Caki2 (cell line): ENCODE data around the gene MAP3K15. TPM values are rescaled to one million over a fixed set of nuclear protein-coding genes. Genes with fewer than 3 reads are reported as not detected.
A peak's percentile ranks its signal among the peaks of the same experiment; 100 is the strongest.
"Not testable (repeated sequence)": the region's sequence is repeated elsewhere in the genome, so short reads cannot be mapped to it uniquely, and the experiment has no call there.

Experiments used
- DNase-seq: peaks from one replicate; pipeline ENCODE4 v3.0.0-alpha.2; 2015; ENCODE audit warnings: low read depth
- in situ Hi-C: cut with HindIII; loops from 2 replicates; pipeline ENCODE4 v1.10.0; 2016; ENCODE audit warnings: low sequenced_read_pairs, low pct_unique_long_range_greater_than_20kb, mixed read lengths
- total RNA-seq: library from RNA; depleted of rRNA; stranded (reverse); fragments of >200 nt; shearing (Covaris generic); gene quantifications from 2 replicates; pipeline ENCODE4 v1.2.3, GENCODE V29; 2014; ENCODE audit warnings: low replicate concordance

The MAP3K15 gene
- total RNA-seq, 1 experiment from 2014 or later, result 1.6 TPM

DNA sequence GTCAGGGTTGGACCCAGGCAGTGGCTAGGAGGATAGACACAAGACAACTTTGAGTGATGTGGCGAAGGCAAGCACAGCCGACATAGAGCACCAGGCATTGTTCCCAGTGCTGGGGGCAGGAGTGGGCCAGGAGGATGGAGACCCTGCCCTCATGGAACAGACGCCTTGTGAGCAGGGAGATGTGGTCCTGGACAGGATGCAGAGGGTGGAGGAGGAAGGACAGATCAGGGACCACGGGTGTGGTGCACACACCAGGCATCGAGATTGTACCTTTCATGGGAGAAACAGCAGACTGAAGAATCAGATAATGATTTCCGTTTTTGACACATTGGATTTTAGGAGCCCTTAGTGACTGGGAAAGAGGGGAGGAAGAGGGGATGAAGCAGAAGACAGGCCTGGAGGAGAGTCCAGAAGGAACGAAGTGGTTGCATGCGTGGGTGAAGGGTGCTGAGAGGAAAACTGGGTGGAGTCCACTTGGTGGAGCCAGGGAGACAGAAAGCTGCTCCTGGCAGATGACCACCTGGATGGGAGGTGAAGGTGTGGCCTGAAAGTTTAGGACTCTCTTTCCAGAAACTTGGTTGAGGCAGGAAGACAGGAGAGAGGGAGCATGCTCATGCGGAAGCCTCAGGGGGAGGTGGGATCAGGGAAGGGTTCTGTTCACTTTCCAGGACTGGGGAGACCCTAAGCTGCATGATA, 27.9 kb upstream of the MAP3K15 start:
- DNase-seq, result no peak
- in situ Hi-C loops, result no loop called here

DNA sequence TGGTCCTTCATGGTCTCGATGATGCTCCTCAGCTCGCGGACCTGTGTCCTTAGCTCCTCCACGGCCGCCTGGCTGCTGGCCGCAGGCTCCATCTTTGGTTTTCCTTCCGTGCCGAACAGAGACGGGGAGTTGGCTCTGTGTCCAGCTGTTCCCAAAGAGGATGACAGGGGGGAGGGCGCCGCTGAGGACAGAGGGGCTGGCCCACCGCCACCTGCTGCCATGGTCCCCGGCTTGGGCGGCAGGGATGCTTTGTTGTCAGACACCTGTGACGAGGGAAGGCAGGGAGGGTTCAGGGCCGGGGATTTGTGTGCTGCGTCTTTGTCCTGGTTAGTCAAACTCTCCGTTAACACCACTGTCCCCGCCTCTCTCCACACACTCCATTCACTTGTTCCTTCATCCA, 26.6 kb upstream of the MAP3K15 start:
- in situ Hi-C loops, result no loop called here

DNA sequence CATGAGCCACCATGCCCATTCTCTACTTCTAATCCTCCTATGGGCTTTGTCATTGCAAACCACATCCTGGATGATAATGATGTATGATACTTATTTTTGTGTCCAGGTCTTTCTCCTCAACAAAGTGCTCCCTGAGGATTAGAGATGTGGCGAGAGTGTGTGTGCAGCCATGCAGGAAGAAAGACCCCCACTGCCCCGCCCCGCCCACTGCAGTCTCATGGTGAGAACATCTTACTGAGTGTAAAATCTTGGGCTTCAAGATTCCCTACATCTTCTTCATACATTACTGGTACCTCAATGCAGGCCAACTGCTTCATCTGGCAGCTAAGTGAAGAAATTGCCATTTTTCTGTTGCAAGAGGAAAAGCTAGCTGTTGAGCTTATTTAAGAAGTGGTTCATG, 25.9 kb upstream of the MAP3K15 start:
- in situ Hi-C loops, result no loop called here
- no peak for DNase-seq

More for the DNA sequence above, 26.6 kb upstream of the MAP3K15 start:
- no peak for DNase-seq

DNA sequence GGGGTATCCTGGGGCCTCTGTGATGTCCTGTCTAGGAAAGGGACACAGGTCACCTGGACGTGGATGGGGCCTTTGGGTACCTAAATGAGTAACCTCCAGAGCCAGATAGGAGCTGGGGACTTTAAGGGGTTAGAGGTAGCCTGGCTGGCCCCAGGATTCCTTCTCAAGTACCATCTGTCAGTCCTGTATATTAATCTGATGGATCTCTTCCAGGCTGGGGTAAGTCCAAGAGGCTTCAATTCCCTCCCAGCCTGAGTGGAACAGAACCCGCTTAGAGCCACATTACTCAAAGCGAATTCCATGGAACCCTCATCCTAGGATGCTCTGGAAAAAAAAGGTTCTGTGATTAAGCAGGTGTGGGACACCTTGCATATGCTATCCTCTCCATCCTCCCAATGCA, 24.8 kb upstream of the MAP3K15 start:
- no peak for DNase-seq
- in situ Hi-C loops, result no loop called here

DNA sequence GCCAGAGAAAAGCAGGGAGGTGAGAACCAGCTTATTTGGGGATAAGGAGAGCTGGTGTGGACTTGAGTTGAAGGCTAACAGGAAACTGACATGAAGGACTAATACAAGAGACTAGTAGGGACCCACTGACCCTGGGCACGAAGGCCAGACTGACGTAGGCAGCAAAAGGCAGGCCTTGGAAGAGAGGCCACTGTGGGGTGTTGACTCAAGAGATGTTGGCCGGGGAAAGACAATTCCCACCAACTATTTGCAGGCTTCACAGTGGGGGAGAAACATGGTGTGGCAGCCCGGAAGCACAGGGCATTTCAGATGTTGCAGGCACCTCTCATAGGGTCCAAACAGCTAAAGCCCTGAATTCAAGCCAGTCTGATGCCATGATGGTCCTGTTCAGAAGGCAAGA, 24.4 kb upstream of the MAP3K15 start:
- no peak for DNase-seq
- in situ Hi-C loops, result no loop called here

DNA sequence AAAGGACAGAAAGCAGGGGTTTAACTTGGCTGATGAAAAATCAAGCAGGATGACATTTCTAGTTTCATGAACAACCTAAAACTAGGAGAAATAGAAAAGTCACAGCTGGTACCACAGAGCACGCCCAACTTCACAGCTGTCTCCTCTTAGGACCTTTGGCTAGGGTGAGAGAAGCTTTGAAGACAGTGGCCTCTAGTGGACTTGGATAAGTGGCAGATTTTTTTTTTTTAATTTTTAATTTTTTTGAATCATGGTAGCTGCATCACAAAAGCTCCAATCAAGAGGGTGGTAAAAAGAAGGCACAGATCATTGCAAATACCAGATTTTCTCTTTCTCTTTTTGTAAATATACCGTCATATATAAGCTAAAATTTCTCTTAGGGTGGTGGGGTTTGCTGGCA, 20.2 kb upstream of the MAP3K15 start:
- no peak for DNase-seq
- in situ Hi-C loops, result no loop called here

DNA sequence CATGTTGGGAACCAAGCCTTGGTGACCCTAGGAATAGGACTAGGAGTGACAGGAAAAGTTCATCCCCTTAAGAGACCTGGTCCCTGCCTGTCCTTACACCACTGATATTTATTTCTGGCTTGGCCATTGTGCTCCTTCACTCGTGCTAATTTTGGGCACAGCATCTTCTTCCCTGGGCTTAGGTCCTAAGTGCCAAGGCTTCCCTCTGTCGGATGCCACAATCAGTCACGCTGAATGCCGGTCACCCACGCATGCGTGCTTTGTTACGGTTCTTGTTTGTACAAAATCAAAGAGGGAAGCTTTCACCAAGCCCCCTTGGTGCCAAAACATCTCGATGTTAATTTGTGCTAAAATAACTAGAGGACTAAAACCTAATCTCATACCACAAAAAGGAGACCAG, 17.4 kb upstream of the MAP3K15 start:
- in situ Hi-C loops, result no loop called here
- no peak for DNase-seq

DNA sequence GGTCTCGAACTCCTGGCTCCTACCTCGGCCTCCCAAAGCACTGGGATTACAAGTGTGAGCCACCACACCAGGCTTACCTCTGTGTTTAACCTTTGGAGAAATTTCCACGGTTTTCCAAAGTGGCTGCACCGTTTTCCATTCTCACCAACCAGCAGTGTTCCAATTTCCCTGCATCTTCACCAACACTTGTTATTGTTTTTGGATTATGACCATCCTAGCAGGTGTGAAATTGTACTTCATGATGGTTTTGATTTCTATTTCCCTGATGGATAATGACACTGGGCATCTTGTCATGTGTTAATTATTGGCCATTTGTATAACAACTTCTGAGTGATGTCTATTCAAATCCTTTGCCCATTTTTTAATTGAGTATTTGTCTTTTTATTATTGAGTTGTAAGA, 2.7 kb upstream of the MAP3K15 start:
- in situ Hi-C loops, result no loop called here
- no peak for DNase-seq

DNA sequence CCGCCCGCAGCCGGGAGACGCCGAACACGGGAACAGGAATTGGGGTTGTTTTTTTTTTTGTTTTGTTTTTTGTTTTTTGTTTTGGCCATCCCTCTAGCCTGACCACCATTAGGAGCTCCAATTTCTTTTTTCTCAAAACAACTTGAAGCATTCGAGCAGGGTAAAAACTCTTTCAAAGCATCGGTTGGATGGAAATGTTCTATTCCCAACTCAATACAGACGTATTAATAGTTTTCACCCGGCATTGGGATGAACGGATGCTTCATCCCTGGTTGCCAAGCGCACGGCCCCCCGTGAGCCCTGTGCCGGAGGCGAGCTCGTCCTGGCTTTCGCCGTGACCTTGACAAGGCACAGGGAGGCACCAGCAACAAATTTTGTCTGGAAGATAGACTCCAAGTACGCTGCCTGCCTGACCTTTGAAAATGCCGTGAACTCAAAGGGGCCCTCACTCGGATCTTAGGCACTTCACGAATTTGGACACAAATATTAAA, 352 bp upstream of the MAP3K15 start:
- DNase-seq, result peak; percentile 6
- in situ Hi-C loops, result no loop called here

DNA sequence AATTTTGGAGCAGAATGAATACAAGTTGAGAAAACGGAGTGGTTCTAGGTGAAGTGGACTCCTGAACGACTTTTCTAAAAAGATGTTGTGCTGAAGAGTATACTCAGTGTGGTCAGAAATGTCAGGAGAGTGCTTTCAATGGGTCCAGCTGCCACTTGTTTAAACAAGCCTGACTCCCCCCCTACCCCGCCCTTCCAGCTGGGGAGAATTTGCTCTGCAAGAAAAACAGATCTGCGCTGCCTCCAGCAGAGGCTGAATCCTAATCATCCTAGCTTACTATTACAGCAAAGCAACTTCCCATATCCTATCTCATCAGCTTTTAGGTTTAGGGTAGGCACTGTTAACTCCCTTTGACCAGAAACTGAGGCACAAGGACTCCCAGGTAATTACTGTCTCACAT, 1.9 kb downstream of the MAP3K15 start:
- DNase-seq, result no peak
- in situ Hi-C loops, result no loop called here

DNA sequence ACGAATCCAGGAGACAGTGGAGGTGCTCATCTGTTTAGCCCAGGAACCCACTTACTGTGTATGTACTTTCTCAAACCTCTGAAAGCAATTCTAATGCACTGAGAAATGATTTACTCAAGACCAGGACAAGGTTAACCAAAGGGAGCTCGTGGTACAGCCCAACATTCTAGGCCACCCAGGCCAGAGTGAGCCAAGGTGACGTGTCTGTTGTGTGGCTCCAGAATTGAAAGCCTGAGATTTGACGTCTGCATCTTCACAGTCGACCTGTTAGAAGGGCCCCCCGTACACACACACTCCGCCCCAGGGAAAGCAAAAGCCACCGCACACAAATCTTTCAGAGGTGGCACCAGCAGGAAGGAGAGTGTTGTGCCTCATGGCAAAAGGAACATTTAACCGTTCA, 2.3 kb downstream of the MAP3K15 start:
- no peak for DNase-seq
- in situ Hi-C loops, result no loop called here

DNA sequence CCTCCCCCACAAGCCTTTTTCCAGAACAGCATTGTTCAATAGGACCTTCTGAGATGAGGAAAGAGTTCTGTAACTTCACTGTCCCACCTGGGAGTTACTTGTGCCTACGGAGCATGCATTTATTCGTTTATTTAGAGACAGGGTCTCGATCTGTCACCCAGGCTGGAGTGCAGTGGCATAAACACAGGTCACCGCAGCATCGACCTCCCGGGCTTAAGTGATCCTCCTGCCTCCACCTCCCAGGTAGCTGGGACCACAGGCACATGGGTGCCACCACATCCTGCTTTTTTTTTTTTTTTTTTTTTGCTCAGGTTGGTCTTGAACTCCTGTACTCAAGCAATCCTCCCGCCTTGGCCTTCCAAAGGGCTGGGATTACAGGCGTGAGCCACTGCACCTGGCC, 2.9 kb downstream of the MAP3K15 start:
- in situ Hi-C loops, result no loop called here
- no peak for DNase-seq

DNA sequence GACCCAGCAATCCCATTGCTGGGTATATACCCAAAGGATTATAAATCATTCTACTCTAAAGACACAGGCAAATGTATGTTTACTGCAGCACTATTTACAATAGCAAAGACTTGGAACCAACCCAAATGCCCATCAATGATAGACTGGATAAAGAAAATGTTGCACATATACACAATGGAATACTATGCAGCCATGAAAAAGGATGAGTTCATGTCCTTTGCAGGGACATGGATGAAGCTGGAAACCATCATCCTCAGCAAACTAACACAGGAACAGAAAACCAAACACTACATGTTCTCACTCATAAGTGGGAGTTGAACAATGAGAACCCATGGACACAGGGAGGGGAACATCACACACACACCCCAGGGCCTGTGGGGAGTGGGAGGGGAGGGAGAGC, 3.5 kb downstream of the MAP3K15 start:
- in situ Hi-C loops, DNase-seq: not testable (repeated sequence)

DNA sequence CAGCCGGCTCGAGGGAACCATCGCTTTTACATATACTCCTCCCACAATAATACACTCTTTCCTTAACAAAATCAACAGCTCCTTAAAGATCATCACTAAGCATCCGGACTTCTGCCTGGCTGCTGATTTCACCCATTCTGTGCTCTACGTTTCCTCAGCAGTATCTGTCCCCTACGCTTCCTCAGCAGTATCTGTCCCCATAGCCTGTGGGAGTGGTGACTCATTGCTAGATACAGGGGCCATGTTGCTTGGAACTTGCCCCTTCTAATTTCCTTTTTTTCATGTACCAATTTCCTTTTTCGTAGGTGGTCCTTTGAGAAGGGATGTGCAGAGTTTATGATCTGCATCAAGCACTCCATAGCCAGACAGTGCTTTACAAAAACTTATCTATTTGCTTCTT, 18.6 kb downstream of the MAP3K15 start:
- in situ Hi-C loops, result no loop called here
- no peak for DNase-seq

DNA sequence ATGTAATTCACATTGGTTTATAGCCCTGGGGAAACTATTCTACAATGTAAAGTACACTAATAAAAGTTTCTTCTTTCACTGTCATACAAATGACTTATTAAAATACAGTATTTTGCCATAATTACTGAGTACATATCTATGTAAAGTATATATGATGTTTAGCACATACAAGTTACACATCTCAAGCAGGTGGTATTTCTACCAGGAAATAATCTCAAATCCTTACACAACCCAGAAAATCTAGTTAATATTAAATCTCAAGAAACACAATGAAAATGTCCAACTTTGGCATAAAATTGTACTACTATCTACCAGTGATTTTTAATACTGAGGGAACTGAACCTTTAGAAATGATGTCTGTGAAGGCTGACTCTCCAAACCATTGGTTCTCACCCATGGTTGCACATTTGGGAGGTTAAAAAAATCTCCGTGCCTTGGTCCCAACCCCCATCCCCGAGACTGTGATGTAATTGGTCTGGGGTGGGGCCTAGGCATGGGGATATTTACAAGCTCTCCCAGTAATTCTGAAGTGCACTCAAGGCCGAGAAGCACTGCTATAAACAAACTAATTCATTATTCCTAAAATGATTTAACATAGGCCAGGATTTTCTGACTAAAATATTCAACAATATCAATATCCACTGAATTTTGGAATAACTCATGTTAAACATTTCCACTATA, 27.6 kb downstream of the MAP3K15 start:
- in situ Hi-C loops, result no loop called here
- no peak for DNase-seq

DNA sequence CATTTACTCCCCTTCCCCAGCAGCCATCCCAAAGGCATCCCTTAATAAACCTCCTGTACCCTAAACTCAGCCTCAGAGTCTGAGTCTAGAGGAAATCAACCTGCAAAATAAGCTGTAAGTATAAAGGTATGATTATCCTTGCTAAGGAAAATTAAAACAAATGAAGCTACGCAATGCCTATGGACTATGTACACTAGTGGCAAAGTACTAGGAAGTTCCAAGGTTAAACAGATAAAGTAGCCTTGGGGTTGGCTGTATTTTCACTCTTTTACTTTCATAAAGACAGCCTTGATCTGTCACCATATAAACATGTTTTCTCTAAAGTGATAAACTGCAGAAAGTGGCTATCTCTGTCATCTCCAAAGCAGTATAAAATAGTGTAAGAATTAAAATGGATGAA, 35.9 kb downstream of the MAP3K15 start:
- no peak for DNase-seq
- in situ Hi-C loops, result no loop called here

DNA sequence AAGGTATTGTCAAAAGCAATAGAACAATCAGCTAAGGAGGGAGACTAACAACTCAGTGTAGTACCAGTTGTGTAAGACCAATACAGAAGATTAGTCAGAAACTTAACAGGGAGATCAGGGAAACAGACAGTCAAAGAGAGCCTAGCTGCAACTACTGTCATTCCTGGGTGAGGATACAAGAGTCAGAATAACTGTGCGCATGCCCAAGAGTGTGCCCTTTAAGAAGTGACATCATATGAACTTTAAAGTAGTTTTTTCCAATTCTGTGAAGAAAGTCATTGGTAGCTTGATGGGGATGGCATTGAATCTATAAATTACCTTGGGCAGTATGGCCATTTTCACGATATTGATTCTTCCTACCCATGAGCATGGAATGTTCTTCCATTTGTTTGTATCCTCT, 46.9 kb downstream of the MAP3K15 start:
- in situ Hi-C loops, DNase-seq: not testable (repeated sequence)

DNA sequence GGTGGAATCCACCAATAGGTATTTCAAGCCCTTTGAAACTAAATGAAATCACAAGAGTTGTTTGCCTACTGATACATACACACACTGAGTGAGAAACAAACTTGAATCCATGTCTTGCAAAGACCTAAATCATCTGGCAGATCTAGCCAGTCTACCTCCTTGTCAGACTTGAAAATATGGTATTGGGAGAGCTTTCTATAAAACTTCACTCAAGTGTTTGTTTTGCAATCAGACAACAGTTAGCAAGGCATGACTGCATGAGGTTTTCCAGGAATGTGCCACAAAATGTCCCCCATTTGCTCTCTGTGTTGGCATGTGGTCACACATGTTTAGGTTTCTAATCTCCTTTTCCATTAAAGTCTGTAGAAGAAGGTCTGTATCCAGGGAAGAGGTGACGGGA, 52.4 kb downstream of the MAP3K15 start:
- DNase-seq, result no peak
- in situ Hi-C loops, result no loop called here

DNA sequence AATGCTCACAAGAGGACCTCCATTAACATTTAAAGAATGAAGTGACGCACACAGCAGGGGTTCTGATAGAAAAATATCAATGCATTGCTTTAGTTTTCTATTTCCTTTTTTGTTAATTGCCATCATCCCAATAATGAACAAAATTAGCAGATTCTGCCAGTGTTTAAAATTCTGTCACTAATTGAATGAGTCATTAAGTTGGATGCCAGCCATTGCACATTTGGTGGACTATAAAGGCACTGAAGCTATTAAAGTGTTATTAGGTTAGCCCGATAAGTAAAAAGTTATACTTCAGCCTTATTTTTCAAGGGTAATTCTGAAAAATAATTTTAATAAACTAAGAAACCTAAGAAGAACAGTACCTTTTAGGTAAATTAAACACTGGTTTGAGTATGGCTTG, 53.1 kb downstream of the MAP3K15 start:
- in situ Hi-C loops, result no loop called here
- DNase-seq, result no peak

DNA sequence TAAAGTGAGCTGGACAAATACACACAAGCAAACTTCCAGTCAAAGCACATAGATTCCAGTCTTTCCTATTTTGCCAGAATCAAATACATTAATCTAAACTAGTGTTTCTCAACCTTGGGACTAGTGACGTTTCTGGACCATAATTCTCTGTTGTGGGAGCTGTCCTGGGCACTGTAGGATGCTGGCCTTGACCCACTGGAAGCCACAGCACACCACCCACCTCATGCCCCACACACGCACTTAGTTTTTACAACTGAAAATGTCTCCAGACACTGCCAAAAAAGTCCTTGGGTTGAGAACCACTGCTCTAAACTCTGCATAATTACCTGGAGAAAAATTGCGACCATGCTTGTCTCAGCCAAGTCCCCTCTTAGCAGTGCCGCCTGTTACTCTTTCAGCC, 57.6 kb downstream of the MAP3K15 start:
- in situ Hi-C loops, result no loop called here
- DNase-seq, result no peak
